Right atrium auricular region (tissue), 2 donors: ENCODE measurements around the gene TMEM108. TPM values are rescaled to one million over a fixed set of nuclear protein-coding genes. Genes with fewer than 3 reads are reported as not detected.

Source experiments
- DNase-seq: peaks from one replicate; pipeline ENCODE4 v3.0.0-alpha.2; 2019; ENCODE audit warnings: low spot score
- H3K27ac ChIP-seq, 2 donors: fragments of 200-600 bp; sonication (generic); 1 replicate in 1 of 2; 2 replicates in 1 of 2; pipeline ENCODE4 v1.5.1; 2016 to 2019
- H3K27me3 ChIP-seq, 2 donors: fragments of 200-600 bp; sonication (generic); one replicate each; pipeline versions ENCODE4 v1.5.1 to v1.6.0; 2017 to 2019
- H3K36me3 ChIP-seq: fragments of 200-600 bp; sonication (generic); one replicate; pipeline ENCODE4 v1.5.1; 2016
- H3K4me1 ChIP-seq, 2 donors: fragments of 200-600 bp; sonication (generic); one replicate each; pipeline versions ENCODE4 v1.5.1 to v1.6.0; 2017 to 2019
- H3K4me3 ChIP-seq, 2 donors: fragments of 200-600 bp; sonication (generic); 1 replicate in 1 of 2; 2 replicates in 1 of 2; pipeline ENCODE4 v1.5.1; 2017 to 2019; ENCODE audit warnings: mild to moderate bottlenecking in 1 of 2, moderate library complexity in 1 of 2
- H3K9me3 ChIP-seq, 2 donors: fragments of 200-600 bp; sonication (generic); one replicate each; pipeline ENCODE4 v1.5.1; 2019
- total RNA-seq, 2 donors: library from RNA; depleted of rRNA; stranded (reverse); fragments of >200 nt; gene quantifications; one replicate each; pipeline ENCODE4 v1.1.0, GENCODE V29; 2016
- TF ChIP-seq, protein P1 (sequence below), 2 donors: fragments of 200-600 bp; sonication (generic); IDR thresholded peaks; one replicate each; pipeline ENCODE4 v1.5.1; 2019; ENCODE audit warnings: antibody characterized with exemption in 2 of 2

TMEM108 gene
- total RNA-seq, 2 donors from 2014 or later = 5.1 to 5.3 TPM

DNA sequence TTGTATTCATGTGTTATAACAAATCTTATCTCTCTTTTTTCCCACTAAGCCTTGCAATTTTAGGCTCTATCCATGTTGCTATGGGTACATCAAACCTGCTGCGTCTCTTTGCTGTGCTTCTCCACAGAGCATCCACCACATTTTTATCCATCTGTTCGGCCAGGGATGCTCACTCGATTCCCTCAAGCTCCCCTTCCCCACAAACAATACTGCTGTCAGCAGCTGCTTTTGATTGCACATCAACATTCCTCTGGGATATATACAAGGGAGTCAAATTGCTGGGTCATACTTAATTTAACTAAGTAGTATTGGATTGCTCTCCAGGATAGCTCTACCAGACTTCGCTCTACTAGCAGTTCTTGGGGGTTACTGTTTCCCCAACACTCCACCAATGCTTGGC lies 36.8 kb downstream of the TMEM108 start:
- Histone ChIP-seq H3K4me1 (no peaks in the 10 kb centered on the region), H3K36me3 (no peaks in the 10 kb centered on the region)
- TF ChIP-seq, protein P1, sequence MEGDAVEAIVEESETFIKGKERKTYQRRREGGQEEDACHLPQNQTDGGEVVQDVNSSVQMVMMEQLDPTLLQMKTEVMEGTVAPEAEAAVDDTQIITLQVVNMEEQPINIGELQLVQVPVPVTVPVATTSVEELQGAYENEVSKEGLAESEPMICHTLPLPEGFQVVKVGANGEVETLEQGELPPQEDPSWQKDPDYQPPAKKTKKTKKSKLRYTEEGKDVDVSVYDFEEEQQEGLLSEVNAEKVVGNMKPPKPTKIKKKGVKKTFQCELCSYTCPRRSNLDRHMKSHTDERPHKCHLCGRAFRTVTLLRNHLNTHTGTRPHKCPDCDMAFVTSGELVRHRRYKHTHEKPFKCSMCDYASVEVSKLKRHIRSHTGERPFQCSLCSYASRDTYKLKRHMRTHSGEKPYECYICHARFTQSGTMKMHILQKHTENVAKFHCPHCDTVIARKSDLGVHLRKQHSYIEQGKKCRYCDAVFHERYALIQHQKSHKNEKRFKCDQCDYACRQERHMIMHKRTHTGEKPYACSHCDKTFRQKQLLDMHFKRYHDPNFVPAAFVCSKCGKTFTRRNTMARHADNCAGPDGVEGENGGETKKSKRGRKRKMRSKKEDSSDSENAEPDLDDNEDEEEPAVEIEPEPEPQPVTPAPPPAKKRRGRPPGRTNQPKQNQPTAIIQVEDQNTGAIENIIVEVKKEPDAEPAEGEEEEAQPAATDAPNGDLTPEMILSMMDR (IDR thresholded peaks at IDR 0.05) = no peak

DNA sequence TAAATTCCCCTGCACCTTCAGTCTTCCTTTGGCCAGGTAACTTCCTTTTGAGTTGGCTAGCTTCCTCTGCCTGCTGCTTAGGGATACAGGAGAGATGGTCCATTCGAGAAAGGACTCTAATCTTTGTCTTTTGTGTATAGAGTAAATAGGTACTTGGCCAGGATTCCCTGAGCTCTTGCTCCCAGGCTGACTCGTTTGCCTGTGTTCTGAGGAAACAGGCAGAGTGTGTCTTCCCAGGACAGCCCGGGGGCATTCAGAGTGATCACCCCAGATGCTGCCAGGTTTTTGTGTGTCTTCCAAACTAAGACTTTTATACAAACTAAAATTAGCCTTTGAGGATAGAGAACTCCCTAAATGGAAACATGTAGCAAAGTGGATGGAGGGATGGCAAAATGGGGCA lies 39.5 kb downstream of the TMEM108 start:
- H3K27ac ChIP-seq = no peak overlapping the region
- H3K4me1 ChIP-seq = no peaks in the 10 kb centered on the region

More for the DNA sequence above, 36.8 kb downstream of the TMEM108 start:
- DNase-seq = no peak
- Histone ChIP-seq H3K27me3 (no peaks in the 10 kb centered on the region), H3K4me3 (no peak overlapping the region), H3K27ac (no peak overlapping the region), H3K9me3 (no peaks in the 10 kb centered on the region)

DNA sequence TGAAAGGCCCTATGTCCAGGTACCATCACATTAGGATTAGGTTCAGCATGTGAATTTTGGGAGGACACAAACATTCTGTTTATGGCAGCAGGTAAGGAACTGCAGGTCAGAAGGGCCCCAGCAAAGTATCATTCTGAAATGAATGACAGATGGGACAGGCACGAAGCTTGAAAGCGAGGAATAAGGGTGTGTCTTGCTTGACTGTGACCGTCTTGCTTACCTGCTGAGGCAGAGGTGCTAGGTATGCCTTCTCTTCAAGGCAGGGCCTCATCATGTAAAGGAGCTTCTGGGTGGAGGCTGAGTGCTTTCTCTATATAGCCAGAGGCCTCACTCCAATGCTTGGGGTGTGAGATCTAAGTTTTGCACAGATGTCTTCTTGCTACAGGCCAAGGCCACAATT lies 41.4 kb downstream of the TMEM108 start:
- DNase-seq = no peak
- Histone ChIP-seq H3K36me3 (no peaks in the 10 kb centered on the region), H3K27me3 (no peaks in the 10 kb centered on the region), H3K9me3 (no peaks in the 10 kb centered on the region), H3K27ac (no peak overlapping the region), H3K4me1 (no peaks in the 10 kb centered on the region), H3K4me3 (no peak overlapping the region)
- TF ChIP-seq, protein P1 (IDR thresholded peaks at IDR 0.05) = no peak

More for the DNA sequence above, 39.5 kb downstream of the TMEM108 start:
- TF ChIP-seq, protein P1 (IDR thresholded peaks at IDR 0.05) = no peak
- H3K27me3 ChIP-seq = no peaks in the 10 kb centered on the region
- H3K4me3 ChIP-seq = no peak overlapping the region
- no peaks in the 10 kb centered on the region for H3K36me3 ChIP-seq
- no peaks in the 10 kb centered on the region for H3K9me3 ChIP-seq
- DNase-seq = no peak

DNA sequence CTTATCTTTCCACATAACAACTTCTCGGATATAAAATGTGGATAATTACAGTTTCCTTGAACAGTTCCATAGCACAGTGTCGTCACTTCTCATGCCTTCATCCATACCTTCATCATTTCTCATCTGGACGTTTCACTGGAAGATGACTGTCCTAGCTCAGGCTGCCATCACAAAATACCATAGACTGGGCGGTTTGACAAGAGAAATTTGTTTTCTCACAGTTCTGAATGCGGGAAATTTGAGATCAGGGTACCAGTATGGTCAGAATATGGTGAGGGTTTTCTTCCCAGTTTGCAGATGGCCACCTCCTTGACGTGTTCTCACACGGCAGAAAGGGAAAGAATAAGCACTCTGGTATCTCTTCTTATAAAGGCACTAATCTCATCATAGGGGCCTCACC lies 42.8 kb downstream of the TMEM108 start:
- no peak for DNase-seq
- Histone ChIP-seq H3K4me3 (no peak overlapping the region), H3K27ac (no peak overlapping the region), H3K9me3 (no peaks in the 10 kb centered on the region), H3K36me3 (no peaks in the 10 kb centered on the region), H3K4me1 (no peaks in the 10 kb centered on the region), H3K27me3 (no peaks in the 10 kb centered on the region)
- TF ChIP-seq, protein P1 (IDR thresholded peaks at IDR 0.05) = no peak

- no peaks in the 10 kb centered on the region for H3K9me3 ChIP-seq
- no peaks in the 10 kb centered on the region for H3K4me1 ChIP-seq
- no peak for DNase-seq
- TF ChIP-seq, protein P1 (IDR thresholded peaks at IDR 0.05) = no peak
- H3K27ac ChIP-seq = no peak overlapping the region
- H3K27me3 ChIP-seq = no peaks in the 10 kb centered on the region
- no peaks in the 10 kb centered on the region for H3K36me3 ChIP-seq
- H3K4me3 ChIP-seq = no peak overlapping the region
These were observed 45.2 kb downstream of the TMEM108 start for GRCh38 chr3:133083395-133083794.

- peaks cover 0 to 7% of the 10 kb centered on the region in 2 donors for H3K4me1 ChIP-seq
- TF ChIP-seq, protein P1 (IDR thresholded peaks at IDR 0.05) = no peak
- H3K36me3 ChIP-seq = no peaks in the 10 kb centered on the region
- DNase-seq = no peak
- no peaks in the 10 kb centered on the region for H3K27me3 ChIP-seq
- no peaks in the 10 kb centered on the region for H3K9me3 ChIP-seq
- no peak overlapping the region for H3K27ac ChIP-seq
- H3K4me3 ChIP-seq = no peak overlapping the region
These were observed 51.8 kb downstream of the TMEM108 start for GRCh38 chr3:133089906-133090485.
